ENCODE data around the gene PAFAH1B1. TPM values are rescaled to one million over a fixed set of nuclear protein-coding genes. Genes with fewer than 3 reads are reported as not detected.
"Not testable (repeated sequence)": the region's sequence is repeated elsewhere in the genome, so short reads cannot be mapped to it uniquely, and the experiment has no call there.

PAFAH1B1 gene
- total RNA-seq, 2 experiments from 2014 or later = 170 to 173 TPM

- H3K4me1 Mint-ChIP-seq (ENCODE audit: low read depth) = peaks cover 40% of the 10 kb centered on the region
- intact Hi-C loops (cut with micrococcal nuclease) = no loop called here
Observed at GRCh38 chr17:2655546-2655945, 62.1 kb downstream of the PAFAH1B1 start.

DNA sequence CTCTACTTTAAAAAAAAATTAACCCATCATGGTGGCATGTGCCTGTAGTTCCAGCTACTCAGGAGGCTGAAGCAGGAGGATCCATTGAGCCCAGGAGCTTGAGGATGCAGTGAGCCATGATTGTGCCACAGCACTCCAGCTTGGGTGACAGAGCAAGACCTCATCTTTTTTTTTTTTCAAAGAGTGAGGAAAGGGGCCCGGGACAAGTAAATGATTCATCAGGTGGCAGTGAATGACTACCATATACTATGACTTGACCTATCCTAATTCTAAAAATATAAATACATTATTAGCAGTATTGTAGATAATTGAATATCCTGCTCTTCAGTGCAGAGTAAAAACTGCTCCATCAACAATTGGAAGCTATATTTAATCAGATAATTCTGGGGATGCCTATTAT is 62.8 kb downstream of the PAFAH1B1 start:
- CTCF ChIA-PET = interaction anchor here (0.7 to 1.2 kb wide), 2 partner anchors 18 to 1084 kb away, joined by 3 read pairs; no protein-coding TSS in a partner anchor
- H3K27ac Mint-ChIP-seq = no peak overlapping the region
- H3K36me3 Mint-ChIP-seq = peaks cover 31% of the 10 kb centered on the region
- intact Hi-C loops (cut with micrococcal nuclease) = no loop called here
- H3K4me1 Mint-ChIP-seq (ENCODE audit: low read depth) = peaks cover 45% of the 10 kb centered on the region
- H3K27me3 Mint-ChIP-seq = no peaks in the 10 kb centered on the region
- POLR2A ChIA-PET = no interaction called here
- H3K9me3 Mint-ChIP-seq = peaks cover 9% of the 10 kb centered on the region
- H3K4me3 Mint-ChIP-seq = no peak overlapping the region
- no peak for DNase-seq

More at GRCh38 chr17:2655546-2655945, 62.1 kb downstream of the PAFAH1B1 start:
- ChIA-PET POLR2A (no interaction called here), CTCF (interaction anchor here (1.2 kb wide), 1 partner anchor 19 kb away, joined by 3 read pairs; no protein-coding TSS in a partner anchor)
- Mint-ChIP-seq H3K9me3 (peaks cover 9% of the 10 kb centered on the region), H3K36me3 (peaks cover 37% of the 10 kb centered on the region), H3K27ac (no peak overlapping the region), H3K27me3 (no peaks in the 10 kb centered on the region), H3K4me3 (no peak overlapping the region)
- DNase-seq = no peak

GRCh38 chr17:2659337-2659736 is 65.9 kb downstream of the PAFAH1B1 start:
- H3K27ac Mint-ChIP-seq; H3K27me3 Mint-ChIP-seq; H3K4me3 Mint-ChIP-seq; H3K9me3 Mint-ChIP-seq; POLR2A ChIA-PET; DNase-seq; intact Hi-C loops (cut with micrococcal nuclease): not testable (repeated sequence)
- CTCF ChIA-PET = interaction anchor here (0.8 kb wide), 1 partner anchor 15 kb away, joined by 3 read pairs; no protein-coding TSS in a partner anchor
- H3K36me3 Mint-ChIP-seq = peaks cover 13% of the 10 kb centered on the region
- peaks cover 40% of the 10 kb centered on the region for H3K4me1 Mint-ChIP-seq (ENCODE audit: low read depth)

GRCh38 chr17:2660410-2660809 is 67.0 kb downstream of the PAFAH1B1 start:
- H3K9me3 Mint-ChIP-seq; intact Hi-C loops (cut with micrococcal nuclease); DNase-seq; POLR2A ChIA-PET; H3K27me3 Mint-ChIP-seq; H3K4me3 Mint-ChIP-seq: not testable (repeated sequence)
- CTCF ChIA-PET = interaction anchor here (0.8 to 1.8 kb wide), 2 partner anchors 14 kb away, joined by 3 to 8 read pairs; no protein-coding TSS in a partner anchor
- H3K4me1 Mint-ChIP-seq (ENCODE audit: low read depth) = peaks cover 38% of the 10 kb centered on the region
- peak overlapping the region; percentile 18 for H3K27ac Mint-ChIP-seq
- H3K36me3 Mint-ChIP-seq = peaks cover 13% of the 10 kb centered on the region

DNA sequence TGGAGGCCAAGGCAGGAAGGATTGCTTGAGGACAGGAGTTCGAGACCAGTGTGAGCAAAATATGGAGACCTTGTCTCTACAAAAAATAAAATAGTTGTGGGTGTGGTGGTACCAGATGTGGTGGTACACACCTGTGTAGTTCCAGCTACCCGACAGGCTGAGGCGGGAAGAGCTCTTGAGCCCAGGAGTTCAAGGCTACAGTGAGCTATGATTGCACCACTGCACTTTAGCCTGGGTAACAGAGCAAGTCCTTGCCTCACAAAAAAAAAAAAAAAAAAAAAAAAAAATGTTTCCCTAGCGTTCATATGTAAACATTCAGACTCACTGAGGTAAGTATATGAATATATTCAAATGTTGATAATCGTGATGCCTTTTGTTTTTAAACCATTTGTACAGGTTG is 78.6 kb downstream of the PAFAH1B1 start:
- no peak for DNase-seq
- CTCF ChIA-PET = no interaction called here
- H3K36me3 Mint-ChIP-seq = peaks cover 42% of the 10 kb centered on the region
- H3K4me3 Mint-ChIP-seq = no peak overlapping the region
- intact Hi-C loops (cut with micrococcal nuclease) = no loop called here
- no peaks in the 10 kb centered on the region for H3K9me3 Mint-ChIP-seq
- peaks cover 7% of the 10 kb centered on the region for H3K4me1 Mint-ChIP-seq (ENCODE audit: low read depth)
- no peak overlapping the region for H3K27ac Mint-ChIP-seq
- POLR2A ChIA-PET = no interaction called here
- no peaks in the 10 kb centered on the region for H3K27me3 Mint-ChIP-seq

DNA sequence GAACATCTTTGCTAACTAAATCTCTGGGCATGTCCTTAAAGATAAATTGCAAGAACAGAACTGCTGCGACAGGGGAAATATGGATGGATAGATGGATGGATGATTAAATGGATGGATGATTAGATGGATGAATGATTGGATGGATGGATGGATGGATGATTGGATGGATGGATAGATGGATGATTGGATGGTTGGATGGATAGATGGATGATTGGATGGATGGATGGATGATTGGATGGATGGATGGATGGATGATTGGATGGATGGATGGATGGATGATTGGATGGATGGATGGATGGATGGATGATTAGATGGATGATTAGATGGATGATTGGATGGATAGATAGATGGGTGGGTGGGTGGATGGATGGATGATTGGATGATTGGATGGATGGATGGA is 85.8 kb downstream of the PAFAH1B1 start:
- DNase-seq; CTCF ChIA-PET; H3K4me1 Mint-ChIP-seq (ENCODE audit: low read depth); POLR2A ChIA-PET; H3K4me3 Mint-ChIP-seq; intact Hi-C loops (cut with micrococcal nuclease); H3K9me3 Mint-ChIP-seq; H3K27ac Mint-ChIP-seq; H3K27me3 Mint-ChIP-seq: not testable (repeated sequence)
- peaks cover 45% of the 10 kb centered on the region for H3K36me3 Mint-ChIP-seq

- Mint-ChIP-seq H3K27me3 (no peaks in the 10 kb centered on the region), H3K4me1 (ENCODE audit: low read depth) (no peaks in the 10 kb centered on the region), H3K27ac (no peak overlapping the region), H3K4me3 (no peak overlapping the region), H3K36me3 (peaks cover 38% of the 10 kb centered on the region), H3K9me3 (no peaks in the 10 kb centered on the region)
- intact Hi-C loops (cut with micrococcal nuclease) = no loop called here
- ChIA-PET POLR2A (no interaction called here), CTCF (no interaction called here)
- DNase-seq = no peak
Observed at GRCh38 chr17:2680961-2681360, 87.5 kb downstream of the PAFAH1B1 start.

DNA sequence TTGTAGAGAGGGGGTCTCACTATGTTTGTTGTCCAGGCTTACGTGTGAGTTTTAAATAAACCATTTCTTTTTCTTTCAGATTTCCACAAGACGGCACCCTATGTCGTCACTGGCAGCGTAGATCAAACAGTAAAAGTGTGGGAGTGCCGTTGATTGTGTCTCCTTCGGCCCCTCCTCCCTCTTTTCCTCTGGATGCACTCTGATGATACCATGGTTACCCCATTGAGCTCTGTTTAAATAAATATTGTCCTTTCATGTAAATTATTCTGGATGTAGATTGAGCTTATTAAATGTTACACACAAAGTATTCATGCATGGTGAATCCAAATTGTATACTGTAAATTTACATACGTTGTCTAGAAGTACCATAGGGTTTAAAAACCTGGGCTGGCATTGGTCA is 88.2 kb downstream of the PAFAH1B1 start:
- POLR2A ChIA-PET = no interaction called here
- CTCF ChIA-PET = no interaction called here
- Mint-ChIP-seq H3K27ac (no peak overlapping the region), H3K9me3 (no peaks in the 10 kb centered on the region), H3K4me3 (no peak overlapping the region), H3K27me3 (no peaks in the 10 kb centered on the region), H3K36me3 (peaks cover 35% of the 10 kb centered on the region), H3K4me1 (ENCODE audit: low read depth) (no peaks in the 10 kb centered on the region)
- DNase-seq = no peak
- intact Hi-C loops (cut with micrococcal nuclease) = no loop called here

- intact Hi-C loops (cut with micrococcal nuclease) = no loop called here
- Mint-ChIP-seq H3K9me3 (no peaks in the 10 kb centered on the region), H3K27ac (no peak overlapping the region), H3K4me1 (ENCODE audit: low read depth) (no peaks in the 10 kb centered on the region), H3K4me3 (no peak overlapping the region), H3K36me3 (peaks cover 31% of the 10 kb centered on the region), H3K27me3 (no peaks in the 10 kb centered on the region)
- CTCF ChIA-PET = no interaction called here
- no peak for DNase-seq
- POLR2A ChIA-PET = no interaction called here
Observed at GRCh38 chr17:2682176-2682938, 88.9 kb downstream of the PAFAH1B1 start.

DNA sequence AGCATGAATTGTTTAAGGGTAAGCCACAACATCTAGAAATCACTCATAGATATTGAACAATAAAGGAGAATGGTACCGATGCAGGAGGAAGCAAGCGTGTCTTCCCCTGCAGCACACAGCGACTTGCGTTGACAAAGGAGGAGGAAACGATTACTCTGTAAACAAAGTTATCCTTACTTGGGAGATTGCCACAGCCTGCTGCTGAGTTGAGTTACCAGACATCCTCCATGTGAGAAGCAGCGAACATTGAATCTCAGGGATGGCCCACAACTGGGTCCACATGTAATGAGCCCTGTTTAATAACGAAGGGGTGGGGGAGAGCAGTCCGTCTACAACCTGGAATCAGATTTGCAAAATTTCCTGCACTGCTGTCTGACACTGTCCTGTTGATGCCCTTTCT is 90.5 kb downstream of the PAFAH1B1 start:
- H3K27ac Mint-ChIP-seq = no peak overlapping the region
- intact Hi-C loops (cut with micrococcal nuclease) = no loop called here
- peaks cover under 1% of the 10 kb centered on the region for H3K4me1 Mint-ChIP-seq (ENCODE audit: low read depth)
- ChIA-PET POLR2A (no interaction called here), CTCF (interaction anchor here (1.1 kb wide), 1 partner anchor 8 kb away, joined by 3 read pairs; no protein-coding TSS in a partner anchor)
- no peaks in the 10 kb centered on the region for H3K27me3 Mint-ChIP-seq
- H3K4me3 Mint-ChIP-seq = no peak overlapping the region
- H3K36me3 Mint-ChIP-seq = peaks cover 30% of the 10 kb centered on the region
- H3K9me3 Mint-ChIP-seq = no peaks in the 10 kb centered on the region
- DNase-seq = peak; percentile 7

- ChIA-PET POLR2A (no interaction called here), CTCF (no interaction called here)
- Mint-ChIP-seq H3K27ac (no peak overlapping the region), H3K36me3 (peaks cover 26% of the 10 kb centered on the region), H3K4me3 (no peak overlapping the region), H3K9me3 (no peaks in the 10 kb centered on the region), H3K27me3 (no peaks in the 10 kb centered on the region), H3K4me1 (ENCODE audit: low read depth) (peaks cover 5% of the 10 kb centered on the region)
- peak; percentile 7 for DNase-seq
- intact Hi-C loops (cut with micrococcal nuclease) = no loop called here
Observed at GRCh38 chr17:2684549-2684948, 91.1 kb downstream of the PAFAH1B1 start.

DNA sequence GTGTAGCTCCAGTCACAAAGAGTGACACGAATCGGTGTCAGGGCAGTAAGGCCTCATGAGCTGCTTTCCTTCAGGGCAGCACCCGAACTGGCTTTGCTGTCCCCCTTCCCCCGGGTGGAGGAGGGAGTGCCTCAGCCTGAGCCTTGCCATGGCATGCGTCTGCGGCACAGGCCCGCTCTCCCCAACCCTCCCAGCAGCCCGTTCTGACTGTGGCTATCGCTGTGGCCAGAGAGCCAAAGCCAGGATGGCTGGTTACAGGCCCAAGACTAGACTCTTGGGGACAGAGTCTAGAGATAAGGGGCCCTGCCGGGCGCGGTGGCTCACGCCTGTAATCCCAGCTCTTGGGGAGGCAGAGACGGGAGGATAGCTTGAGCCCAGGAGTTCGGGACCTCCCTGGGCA is 92.2 kb downstream of the PAFAH1B1 start:
- DNase-seq = peak; percentile 7
- Mint-ChIP-seq H3K36me3 (peaks cover 18% of the 10 kb centered on the region), H3K4me3 (no peak overlapping the region), H3K27me3 (no peaks in the 10 kb centered on the region), H3K9me3 (no peaks in the 10 kb centered on the region), H3K27ac (no peak overlapping the region), H3K4me1 (ENCODE audit: low read depth) (peaks cover 5% of the 10 kb centered on the region)
- POLR2A ChIA-PET = interaction anchor here (1.1 kb wide), 1 partner anchor 25 kb away, joined by 3 read pairs; no protein-coding TSS in a partner anchor
- CTCF ChIA-PET = interaction anchor here (1.1 to 2.7 kb wide), 2 partner anchors 10 to 303 kb away, joined by 4 to 14 read pairs; no protein-coding TSS in a partner anchor
- intact Hi-C loops (cut with micrococcal nuclease) = no loop called here

DNA sequence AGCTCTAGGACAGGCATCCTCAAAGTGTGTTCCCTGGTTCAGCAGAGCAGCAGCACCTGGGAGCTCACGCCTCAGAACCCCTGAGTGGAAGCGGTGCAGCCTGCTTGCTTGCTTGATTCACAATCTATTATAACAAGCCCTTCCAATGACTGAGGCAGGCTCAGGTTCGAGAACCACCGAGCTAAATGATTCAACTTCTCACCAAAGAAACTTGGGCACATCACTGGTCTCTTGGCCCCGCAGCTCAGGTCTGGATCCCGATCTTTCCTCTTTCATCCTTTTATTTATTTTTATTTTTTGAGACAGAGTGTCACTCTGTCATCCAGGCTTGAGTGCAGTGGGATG is 93.6 kb downstream of the PAFAH1B1 start:
- peaks cover 7% of the 10 kb centered on the region for H3K36me3 Mint-ChIP-seq
- POLR2A ChIA-PET = interaction anchor here (1.1 kb wide), 3 partner anchors 9 to 23 kb away, joined by 3 read pairs; no protein-coding TSS in a partner anchor
- H3K4me3 Mint-ChIP-seq = no peak overlapping the region
- H3K27me3 Mint-ChIP-seq = no peaks in the 10 kb centered on the region
- no peak for DNase-seq
- H3K9me3 Mint-ChIP-seq = no peaks in the 10 kb centered on the region
- no peak overlapping the region for H3K27ac Mint-ChIP-seq
- intact Hi-C loops (cut with micrococcal nuclease) = no loop called here
- CTCF ChIA-PET = interaction anchor here (2.7 kb wide), 1 partner anchor 11 kb away, joined by 14 read pairs; no protein-coding TSS in a partner anchor
- peaks cover 5% of the 10 kb centered on the region for H3K4me1 Mint-ChIP-seq (ENCODE audit: low read depth)

Data from activated CD4-positive, alpha-beta memory T cell treated with anti-CD3 and anti-CD28 coated beads for 36 hours (primary cell).